Upper lobe of left lung (tissue), 6 donors: ENCODE data around the gene EFNA1. TPM values are rescaled to one million over a fixed set of nuclear protein-coding genes. Genes with fewer than 3 reads are reported as not detected.

ENCODE experiments used
- ATAC-seq, 2 donors: fragments of 200-7000 bp; cut with Tn5 transposase; one replicate each; pipeline ENCODE4 v1.9.1; 2022; ENCODE audit warnings: mild to moderate bottlenecking in 2 of 2, moderate library complexity in 2 of 2; ENCODE audit not compliant: low FRiP score in 2 of 2
- DNase-seq, 2 donors: peaks; one replicate each; pipeline ENCODE4 v3.0.0-alpha.2; 2019 to 2020
- H3K27ac ChIP-seq, 4 donors: fragments of 200-600 bp; sonication (generic); one replicate each; pipeline ENCODE4 v1.5.1; 2016 to 2019
- H3K27me3 ChIP-seq, 4 donors: fragments of 200-600 bp; sonication (generic); one replicate each; pipeline ENCODE4 v1.5.1; 2017 to 2019
- H3K36me3 ChIP-seq, 4 donors: fragments of 200-600 bp; sonication (generic); one replicate each; pipeline ENCODE4 v1.5.1; 2016 to 2019
- H3K4me1 ChIP-seq, 4 donors: fragments of 200-600 bp; sonication (generic); one replicate each; pipeline ENCODE4 v1.5.1; 2018 to 2019
- H3K4me3 ChIP-seq, 4 donors: fragments of 200-600 bp; sonication (generic); one replicate each; pipeline ENCODE4 v1.5.1; 2017 to 2019; ENCODE audit warnings: mild to moderate bottlenecking in 2 of 4, moderate library complexity in 1 of 4
- H3K9me3 ChIP-seq, 4 donors: fragments of 200-600 bp; sonication (generic); one replicate each; pipeline ENCODE4 v1.5.1; 2018 to 2019
- EP300 ChIP-seq, 4 donors: sonication (generic); formaldehyde crosslinking; IDR thresholded peaks; one replicate each; pipeline ENCODE4 v1.5.1; 2017; ENCODE audit warnings: antibody characterized with exemption in 4 of 4, control low read depth in 2 of 4
- POLR2A ChIP-seq, 4 donors: fragments of 450-650 bp; IDR thresholded peaks; one replicate each; pipeline ENCODE4 v1.5.1; 2016 to 2017; ENCODE audit warnings: antibody characterized with exemption in 4 of 4, mild to moderate bottlenecking in 2 of 4
- POLR2AphosphoS5 ChIP-seq, 2 donors: sonication (generic); formaldehyde crosslinking; IDR thresholded peaks; one replicate each; pipeline ENCODE4 v1.5.1; 2017; ENCODE audit warnings: antibody characterized with exemption in 2 of 2
- WGBS, 2 donors: methylation state at CpG; one replicate each; pipeline ENCODE4 v1.1.5; 2017 to 2018; 5-methylcytosine and 5-hydroxymethylcytosine counted together
- total RNA-seq, 6 donors: library from RNA; depleted of rRNA in 4 of 6; stranded (reverse); fragments of >200 nt in 4 of 6; gene quantifications; one replicate each; pipeline versions ENCODE4 v1.1.0 to v1.2.1, GENCODE V29; 2016 to 2021
- TF ChIP-seq, protein P1 (sequence below), 6 experiments: fragments of 450-650 bp in 4 of 6; fragments of 200-600 bp in 2 of 6; sonication (generic) in 2 of 6; IDR thresholded peaks; one replicate each; pipeline ENCODE4 v1.5.1; 2016 to 2019; ENCODE audit warnings: antibody characterized with exemption in 6 of 6
- donor health status: DM: no; HTN: no; CAD: no; lungs with moderate emphysema.
- donor health status: DM: no; HTN: yes; CAD: no; lungs with severe emphysema.

EFNA1 gene
- total RNA-seq, 6 donors from 2014 or later, result 131 to 226 (median 164) TPM

DNA sequence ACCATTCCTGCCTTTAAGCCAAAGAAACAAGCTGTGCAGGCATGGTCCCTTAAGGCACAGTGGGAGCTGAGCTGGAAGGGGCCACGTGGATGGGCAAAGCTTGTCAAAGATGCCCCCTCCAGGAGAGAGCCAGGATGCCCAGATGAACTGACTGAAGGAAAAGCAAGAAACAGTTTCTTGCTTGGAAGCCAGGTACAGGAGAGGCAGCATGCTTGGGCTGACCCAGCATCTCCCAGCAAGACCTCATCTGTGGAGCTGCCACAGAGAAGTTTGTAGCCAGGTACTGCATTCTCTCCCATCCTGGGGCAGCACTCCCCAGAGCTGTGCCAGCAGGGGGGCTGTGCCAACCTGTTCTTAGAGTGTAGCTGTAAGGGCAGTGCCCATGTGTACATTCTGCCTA is 6.6 kb downstream of the EFNA1 start:
- DNase-seq, result no peak
- no peaks in the 10 kb centered on the region for H3K9me3 ChIP-seq
- peaks cover 54 to 75% (median 57%) of the 10 kb centered on the region in 4 donors for H3K4me1 ChIP-seq
- TF ChIP-seq POLR2AphosphoS5 (IDR thresholded peaks at IDR 0.05), result no peak
- TF ChIP-seq, protein P1, sequence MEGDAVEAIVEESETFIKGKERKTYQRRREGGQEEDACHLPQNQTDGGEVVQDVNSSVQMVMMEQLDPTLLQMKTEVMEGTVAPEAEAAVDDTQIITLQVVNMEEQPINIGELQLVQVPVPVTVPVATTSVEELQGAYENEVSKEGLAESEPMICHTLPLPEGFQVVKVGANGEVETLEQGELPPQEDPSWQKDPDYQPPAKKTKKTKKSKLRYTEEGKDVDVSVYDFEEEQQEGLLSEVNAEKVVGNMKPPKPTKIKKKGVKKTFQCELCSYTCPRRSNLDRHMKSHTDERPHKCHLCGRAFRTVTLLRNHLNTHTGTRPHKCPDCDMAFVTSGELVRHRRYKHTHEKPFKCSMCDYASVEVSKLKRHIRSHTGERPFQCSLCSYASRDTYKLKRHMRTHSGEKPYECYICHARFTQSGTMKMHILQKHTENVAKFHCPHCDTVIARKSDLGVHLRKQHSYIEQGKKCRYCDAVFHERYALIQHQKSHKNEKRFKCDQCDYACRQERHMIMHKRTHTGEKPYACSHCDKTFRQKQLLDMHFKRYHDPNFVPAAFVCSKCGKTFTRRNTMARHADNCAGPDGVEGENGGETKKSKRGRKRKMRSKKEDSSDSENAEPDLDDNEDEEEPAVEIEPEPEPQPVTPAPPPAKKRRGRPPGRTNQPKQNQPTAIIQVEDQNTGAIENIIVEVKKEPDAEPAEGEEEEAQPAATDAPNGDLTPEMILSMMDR (IDR thresholded peaks at IDR 0.05), result no peak
- no peak for TF ChIP-seq EP300 (IDR thresholded peaks at IDR 0.05)
- TF ChIP-seq POLR2A (IDR thresholded peaks at IDR 0.05), result no peak
- H3K36me3 ChIP-seq, result peaks cover 15 to 45% (median 30%) of the 10 kb centered on the region in 4 donors
- H3K27me3 ChIP-seq, result no peaks in the 10 kb centered on the region
- 50 to 55% methylated on average over 1 of the region's 1 CpG for WGBS, 2 donors
- H3K27ac ChIP-seq, result peak overlapping the region; percentile 96 to 98 (median 98)
- no peak for ATAC-seq
- peak overlapping the region in 3 of 4 donors; percentile 55 to 67 (median 66) for H3K4me3 ChIP-seq

DNA sequence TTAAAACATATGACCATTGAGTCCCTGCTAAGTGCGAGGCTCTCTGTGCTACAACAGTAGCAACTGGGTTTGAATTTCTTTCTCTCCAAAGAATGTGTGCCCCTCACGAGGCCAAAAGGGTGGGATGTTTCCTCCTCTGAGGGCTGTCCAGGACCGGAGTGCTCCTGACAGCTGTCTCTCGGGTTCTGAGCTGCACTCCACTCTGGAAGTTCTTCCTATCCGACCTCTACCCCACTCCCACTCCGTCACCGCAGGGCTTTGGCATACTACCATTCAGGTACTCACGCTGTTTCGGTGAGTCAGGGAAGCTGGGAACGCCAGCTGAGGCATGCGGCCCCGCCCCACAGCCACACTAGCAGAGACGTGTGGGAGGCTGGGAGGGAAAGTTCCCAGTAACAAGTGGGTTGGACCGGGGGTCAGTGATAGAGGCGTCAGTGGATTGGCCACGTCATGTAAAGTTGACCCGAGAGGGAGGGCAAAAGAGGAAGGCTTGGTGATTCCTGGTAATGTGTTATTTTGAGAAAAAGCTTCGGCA is 7.3 kb downstream of the EFNA1 start:
- H3K4me3 ChIP-seq, result peak overlapping the region; percentile 39 to 67 (median 60)
- H3K36me3 ChIP-seq, result peaks cover 15 to 45% (median 30%) of the 10 kb centered on the region in 4 donors
- peak; percentile 93 to 97 for DNase-seq
- ATAC-seq, result peak; percentile 90 to 92
- peak overlapping the region; percentile 96 to 98 (median 98) for H3K27ac ChIP-seq
- TF ChIP-seq POLR2A (IDR thresholded peaks at IDR 0.05) (peak in 2 of 4 donors; percentile 4 to 42), EP300 (IDR thresholded peaks at IDR 0.05) (peak in 2 of 4 donors; percentile 22 to 93), POLR2AphosphoS5 (IDR thresholded peaks at IDR 0.05) (peak; percentile 75 to 92)
- TF ChIP-seq, protein P1 (IDR thresholded peaks at IDR 0.05), result no peak
- no peaks in the 10 kb centered on the region for H3K27me3 ChIP-seq
- peaks cover 59 to 79% (median 62%) of the 10 kb centered on the region in 4 donors for H3K4me1 ChIP-seq
- 6 to 9% methylated on average over 18 of the region's 18 CpGs for WGBS, 2 donors
- no peaks in the 10 kb centered on the region for H3K9me3 ChIP-seq

DNA sequence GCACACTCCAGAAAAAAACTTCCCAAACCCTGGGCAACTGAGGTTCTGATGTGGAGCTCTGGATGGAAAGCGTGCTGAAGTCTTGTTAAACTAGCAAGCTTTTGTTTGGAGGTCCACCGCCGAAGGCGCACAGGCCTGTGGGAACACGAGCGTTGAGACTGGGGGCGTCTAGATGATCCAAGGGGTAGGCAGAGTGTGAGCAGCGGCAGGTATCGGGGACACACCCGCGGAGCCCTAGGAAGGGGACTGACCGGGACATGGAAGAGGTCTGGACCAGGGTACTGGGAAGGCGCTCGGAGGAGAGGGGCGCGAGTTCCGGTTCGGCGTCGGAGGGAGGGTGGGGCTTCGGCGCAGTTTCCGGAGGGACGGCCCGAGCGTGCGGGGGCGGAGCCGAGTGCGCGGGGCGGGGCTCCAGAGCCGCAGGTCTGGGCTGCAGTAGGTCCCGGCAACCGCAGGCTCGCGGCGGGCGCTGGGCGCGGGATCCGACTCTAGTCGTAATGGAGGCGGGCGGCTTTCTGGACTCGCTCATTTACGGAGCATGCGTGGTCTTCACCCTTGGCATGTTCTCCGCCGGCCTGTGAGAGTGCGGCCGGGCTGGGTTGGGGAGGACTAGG is 7.8 kb downstream of the EFNA1 start, which contains the start of gene SLC50A1:
TSS of gene SLC50A1 (plus strand) at position 438 of the 614 bp plus-strand sequence. CDS start at position 498, 60 bp downstream.
- DNase-seq, result peak; percentile 96 to 100
- 1% methylated on average over 20 to 38 of the region's 52 CpGs for WGBS, 2 donors
- Histone ChIP-seq H3K4me1 (peaks cover 61 to 78% (median 63%) of the 10 kb centered on the region in 4 donors), H3K4me3 (peak within 1 kb of the TSS; percentile 42 to 67 (median 60)), H3K27ac (peak within 1 kb of the TSS; percentile 96 to 98 (median 98)), H3K27me3 (no peaks in the 10 kb centered on the region), H3K36me3 (peaks cover 15 to 45% (median 30%) of the 10 kb centered on the region in 4 donors), H3K9me3 (no peaks in the 10 kb centered on the region)
- TF ChIP-seq POLR2A (IDR thresholded peaks at IDR 0.05) (peak; percentile 57 to 94 (median 86)), POLR2AphosphoS5 (IDR thresholded peaks at IDR 0.05) (peak; percentile 84 to 91), EP300 (IDR thresholded peaks at IDR 0.05) (peak in 2 of 4 donors; percentile 13 to 35)
- TF ChIP-seq, protein P1 (IDR thresholded peaks at IDR 0.05), result peak; percentile 46 to 90 (median 68)
- ATAC-seq, result peak; percentile 96 to 97

DNA sequence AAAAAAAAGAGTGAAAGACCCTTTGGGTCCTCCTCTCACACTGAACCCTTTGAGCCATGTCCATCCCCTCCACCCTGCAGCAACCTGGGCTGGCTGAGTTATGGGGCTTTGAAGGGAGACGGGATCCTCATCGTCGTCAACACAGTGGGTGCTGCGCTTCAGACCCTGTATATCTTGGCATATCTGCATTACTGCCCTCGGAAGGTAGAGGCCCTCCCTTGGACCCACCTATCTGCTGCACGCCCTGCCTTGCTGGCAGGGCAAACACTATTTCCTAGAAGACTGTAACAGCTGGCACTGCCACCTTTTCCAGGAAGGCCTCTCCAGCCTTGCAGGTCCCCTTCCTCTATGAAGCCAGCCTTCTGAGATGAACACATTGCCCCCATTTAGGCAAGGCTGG is 9.1 kb downstream of the EFNA1 start:
- no peaks in the 10 kb centered on the region for H3K27me3 ChIP-seq
- TF ChIP-seq, protein P1 (IDR thresholded peaks at IDR 0.05), result no peak
- TF ChIP-seq EP300 (IDR thresholded peaks at IDR 0.05), result no peak
- TF ChIP-seq POLR2A (IDR thresholded peaks at IDR 0.05), result no peak
- TF ChIP-seq POLR2AphosphoS5 (IDR thresholded peaks at IDR 0.05), result no peak
- H3K4me1 ChIP-seq, result peaks cover 55 to 70% (median 57%) of the 10 kb centered on the region in 4 donors
- no peaks in the 10 kb centered on the region for H3K9me3 ChIP-seq
- WGBS, 2 donors, result 26 to 40% methylated on average over 1 to 6 of the region's 6 CpGs
- no peak for ATAC-seq
- peak overlapping the region; percentile 96 to 98 (median 98) for H3K27ac ChIP-seq
- peak overlapping the region in 3 of 4 donors; percentile 55 to 67 (median 66) for H3K4me3 ChIP-seq
- peaks cover 15 to 36% (median 25%) of the 10 kb centered on the region in 4 donors for H3K36me3 ChIP-seq
- peak in 1 of 2 donors; percentile 43 for DNase-seq
